Right hindlimb (tissue), 1 donor: ENCODE results near the gene PPP1R3A.

Source experiments
- DNase-seq: peaks from one replicate; pipeline ENCODE4 v3.0.0-alpha.2; 2018

Gene PPP1R3A

GRCh38 chr7:113880559-113880958 is 38.2 kb downstream of the PPP1R3A start:
- no peak for DNase-seq

GRCh38 chr7:113878394-113878992 is 40.3 kb downstream of the PPP1R3A start:
- DNase-seq = no peak

GRCh38 chr7:113875224-113875623 is 43.6 kb downstream of the PPP1R3A start:
- DNase-seq = no peak

GRCh38 chr7:113873554-113874151 is 45.2 kb downstream of the PPP1R3A start:
- no peak for DNase-seq

GRCh38 chr7:113872981-113873380 is 45.8 kb downstream of the PPP1R3A start:
- DNase-seq = no peak

GRCh38 chr7:113867325-113867724 is 51.5 kb downstream of the PPP1R3A start:
- no peak for DNase-seq

- DNase-seq = no peak
Observed at GRCh38 chr7:113856010-113856409, 62.8 kb downstream of the PPP1R3A start.

GRCh38 chr7:113840954-113841353 is 77.9 kb downstream of the PPP1R3A start:
- DNase-seq = no peak

- no peak for DNase-seq
Observed at GRCh38 chr7:113835367-113835766, 83.4 kb downstream of the PPP1R3A start.

- DNase-seq = no peak
Observed at GRCh38 chr7:113832196-113832745, 86.5 kb downstream of the PPP1R3A start.

- no peak for DNase-seq
Observed at GRCh38 chr7:113831556-113831955, 87.3 kb downstream of the PPP1R3A start.

- DNase-seq = no peak
Observed at GRCh38 chr7:113828581-113828980, 90.2 kb downstream of the PPP1R3A start.
